Endothelial cell of umbilical vein (primary cell): ENCODE data around the gene KLHL17.

Experiments
- CTCF ChIP-seq, 2 donors: IDR thresholded peaks; 1 replicate in 1 of 2; 2 replicates in 1 of 2; pipeline ENCODE4 v1.5.1; 2011; ENCODE audit warnings: low read length in 2 of 2, mild to moderate bottlenecking in 2 of 2, moderate library complexity in 2 of 2, control low read depth in 1 of 2, inconsistent platforms in 1 of 2, low read depth in 1 of 2; ENCODE audit not compliant: insufficient read depth in 1 of 2; ENCODE audit errors: extremely low read depth in 1 of 2
- FOS ChIP-seq: IDR thresholded peaks from 2 replicates; pipeline ENCODE4 v1.6.1; 2011; ENCODE audit warnings: mild to moderate bottlenecking, low read length, moderate library complexity, borderline replicate concordance; ENCODE audit not compliant: insufficient read depth
- JUN ChIP-seq: IDR thresholded peaks from 2 replicates; pipeline ENCODE4 v1.6.1; 2011; ENCODE audit warnings: borderline replicate concordance, low read depth; ENCODE audit not compliant: insufficient read length, insufficient read depth
- MAX ChIP-seq: IDR thresholded peaks from 2 replicates; pipeline ENCODE4 v1.6.1; 2011; ENCODE audit not compliant: insufficient read depth, insufficient read length
- POLR2A ChIP-seq: IDR thresholded peaks from 2 replicates; pipeline ENCODE4 v1.6.1; 2012; ENCODE audit warnings: low read depth, mild to moderate bottlenecking, control low read depth, low read length
- POLR2AphosphoS5 ChIP-seq: IDR thresholded peaks from 2 replicates; pipeline ENCODE4 v1.6.1; 2012; ENCODE audit warnings: low read depth, mild to moderate bottlenecking, control low read depth, low read length, moderate library complexity; ENCODE audit not compliant: insufficient read depth

GRCh38 chr1:1004780-1005697 lies 44.7 kb downstream of the KLHL17 start:
- TF ChIP-seq POLR2AphosphoS5 (no peak), CTCF (IDR thresholded peaks at IDR 0.05; ENCODE audit: extremely low read depth in 1 of 2, insufficient read depth in 1 of 2, low read depth in 1 of 2, low read length in 2 of 2) (no peak), POLR2A (no peak), MAX (no peak), FOS (no peak), JUN (no peak)
